ENCODE measurements around the gene ROBO1. TPM values are rescaled to one million over a fixed set of nuclear protein-coding genes. Genes with fewer than 3 reads are reported as not detected.

ROBO1 gene
- total RNA-seq, 1 donor from 2014 or later: 19.4 TPM

GRCh38 chr3:78927759-78928158, 840.0 kb downstream of the ROBO1 start:
- H3K4me3 ChIP-seq (ENCODE audit: low read depth, low read length): no peak overlapping the region
- TF ChIP-seq, protein P1, sequence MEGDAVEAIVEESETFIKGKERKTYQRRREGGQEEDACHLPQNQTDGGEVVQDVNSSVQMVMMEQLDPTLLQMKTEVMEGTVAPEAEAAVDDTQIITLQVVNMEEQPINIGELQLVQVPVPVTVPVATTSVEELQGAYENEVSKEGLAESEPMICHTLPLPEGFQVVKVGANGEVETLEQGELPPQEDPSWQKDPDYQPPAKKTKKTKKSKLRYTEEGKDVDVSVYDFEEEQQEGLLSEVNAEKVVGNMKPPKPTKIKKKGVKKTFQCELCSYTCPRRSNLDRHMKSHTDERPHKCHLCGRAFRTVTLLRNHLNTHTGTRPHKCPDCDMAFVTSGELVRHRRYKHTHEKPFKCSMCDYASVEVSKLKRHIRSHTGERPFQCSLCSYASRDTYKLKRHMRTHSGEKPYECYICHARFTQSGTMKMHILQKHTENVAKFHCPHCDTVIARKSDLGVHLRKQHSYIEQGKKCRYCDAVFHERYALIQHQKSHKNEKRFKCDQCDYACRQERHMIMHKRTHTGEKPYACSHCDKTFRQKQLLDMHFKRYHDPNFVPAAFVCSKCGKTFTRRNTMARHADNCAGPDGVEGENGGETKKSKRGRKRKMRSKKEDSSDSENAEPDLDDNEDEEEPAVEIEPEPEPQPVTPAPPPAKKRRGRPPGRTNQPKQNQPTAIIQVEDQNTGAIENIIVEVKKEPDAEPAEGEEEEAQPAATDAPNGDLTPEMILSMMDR (conservative IDR thresholded peaks at IDR 0.05; ENCODE audit: low read depth, low read length): no peak
- DNase-seq (ENCODE audit: low read depth): no peak

DNA sequence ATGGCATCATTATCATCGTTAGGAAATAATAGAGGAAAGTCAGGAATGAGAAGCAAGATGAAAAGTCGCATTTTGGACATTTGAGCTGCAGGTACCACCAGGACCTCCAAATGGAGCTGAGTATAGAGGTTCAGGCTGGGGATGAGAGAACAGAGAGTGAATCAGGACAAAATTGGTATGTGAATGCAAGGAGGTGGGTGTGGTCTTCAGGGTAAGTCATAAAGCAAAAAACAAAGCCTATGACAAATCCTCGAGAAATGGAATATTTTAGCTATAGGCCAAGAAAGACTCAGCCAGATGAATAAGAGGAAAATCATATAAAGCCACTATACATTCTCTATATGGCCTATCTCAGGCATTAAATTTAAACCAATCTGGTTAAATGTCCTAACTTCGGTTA, 841.3 kb downstream of the ROBO1 start:
- DNase-seq (ENCODE audit: low read depth): no peak
- TF ChIP-seq, protein P1 (conservative IDR thresholded peaks at IDR 0.05; ENCODE audit: low read depth, low read length): no peak
- H3K4me3 ChIP-seq (ENCODE audit: low read depth, low read length): no peak overlapping the region

- no peak overlapping the region for H3K4me3 ChIP-seq (ENCODE audit: low read depth, low read length)
- no peak for DNase-seq (ENCODE audit: low read depth)
- TF ChIP-seq, protein P1 (conservative IDR thresholded peaks at IDR 0.05; ENCODE audit: low read depth, low read length): no peak
Measured at GRCh38 chr3:78924711-78925110, 843.1 kb downstream of the ROBO1 start.

DNA sequence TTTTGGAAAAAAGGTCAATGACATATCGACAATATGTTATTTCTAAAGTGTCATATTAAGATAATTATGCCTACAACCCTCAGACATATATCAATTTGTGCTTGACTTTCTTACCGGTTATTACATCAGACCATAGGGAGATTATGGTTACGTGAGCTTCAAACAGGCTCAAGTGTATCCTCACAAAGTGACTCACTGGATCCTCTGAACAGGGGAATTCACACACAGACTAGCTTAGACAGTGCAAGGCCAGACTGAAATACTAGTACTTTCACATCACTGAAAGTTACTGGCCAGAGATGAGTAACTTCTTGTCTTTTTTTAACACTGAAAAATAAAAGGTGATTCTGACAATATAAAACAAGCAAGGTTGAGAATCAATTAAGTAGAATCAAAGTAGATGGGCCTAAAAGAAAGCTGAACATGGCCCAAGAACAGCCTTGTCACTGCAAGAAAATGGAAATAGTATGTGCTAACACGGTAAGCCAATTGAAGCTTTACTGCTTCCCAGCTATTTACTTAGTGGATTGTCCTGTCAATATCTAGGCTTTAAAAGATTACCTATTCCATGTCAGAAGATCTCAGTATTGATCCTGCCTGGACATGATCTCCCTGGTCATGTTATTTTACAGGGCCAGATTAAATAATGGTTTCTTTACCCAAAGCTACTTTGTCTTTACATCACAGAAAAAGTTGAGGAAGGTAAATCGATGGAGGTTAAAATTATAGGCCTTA, 848.6 kb downstream of the ROBO1 start:
- no peak for DNase-seq (ENCODE audit: low read depth)
- TF ChIP-seq, protein P1 (conservative IDR thresholded peaks at IDR 0.05; ENCODE audit: low read depth, low read length): no peak
- no peak overlapping the region for H3K4me3 ChIP-seq (ENCODE audit: low read depth, low read length)

DNA sequence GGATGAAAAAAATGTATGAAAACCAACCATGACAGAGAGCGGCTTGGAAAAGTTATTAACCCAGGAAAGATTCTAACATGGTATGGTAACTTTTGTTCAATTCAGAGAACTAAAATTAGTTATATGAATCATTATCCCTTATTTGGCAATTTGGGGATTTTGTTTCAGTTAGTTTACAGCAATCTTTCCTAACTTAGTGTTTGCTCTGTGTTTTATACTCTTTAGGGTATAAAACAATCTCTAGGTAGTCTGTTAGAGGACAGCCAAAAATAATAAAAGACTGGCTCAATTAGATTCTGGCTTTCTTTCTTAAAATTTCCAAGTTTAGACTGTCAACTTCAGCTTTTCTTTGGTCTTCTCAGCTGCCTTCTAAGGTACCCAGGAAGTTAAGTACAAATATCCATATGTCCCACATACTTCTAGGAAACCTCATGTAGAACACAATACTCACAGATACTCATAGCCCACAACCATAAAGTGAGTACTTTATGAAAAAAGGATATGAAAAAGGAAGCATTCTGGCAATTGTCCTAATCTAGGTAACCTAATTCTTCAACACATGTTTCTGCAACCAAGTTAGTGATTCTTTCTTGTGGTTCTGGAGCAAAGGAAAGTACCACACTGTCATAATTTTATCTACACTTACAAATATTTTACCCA, 849.3 kb downstream of the ROBO1 start:
- TF ChIP-seq, protein P1 (conservative IDR thresholded peaks at IDR 0.05; ENCODE audit: low read depth, low read length): no peak
- no peak overlapping the region for H3K4me3 ChIP-seq (ENCODE audit: low read depth, low read length)
- DNase-seq (ENCODE audit: low read depth): no peak

DNA sequence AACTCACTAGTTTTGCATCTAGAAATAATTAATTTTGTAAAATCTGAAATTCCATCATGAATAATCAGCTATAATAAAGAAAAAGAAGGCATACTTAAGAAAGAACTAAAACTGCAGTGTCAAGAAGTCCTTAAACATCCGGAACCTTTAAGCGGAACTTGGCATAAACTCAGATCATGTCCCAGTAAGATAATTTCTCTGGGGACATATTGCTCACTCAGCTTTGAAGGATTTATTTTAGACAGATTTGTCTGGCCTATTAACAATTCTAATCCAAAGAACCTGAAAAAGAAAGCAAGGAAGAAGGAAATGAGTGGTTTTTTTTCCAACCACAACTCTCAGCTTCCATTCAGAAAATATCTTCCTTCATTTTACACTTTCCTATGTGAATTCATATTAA, 850.3 kb downstream of the ROBO1 start:
- TF ChIP-seq, protein P1 (conservative IDR thresholded peaks at IDR 0.05; ENCODE audit: low read depth, low read length): no peak
- H3K4me3 ChIP-seq (ENCODE audit: low read depth, low read length): no peak overlapping the region

More for the DNA sequence above, 850.3 kb downstream of the ROBO1 start:
- DNase-seq (ENCODE audit: low read depth): no peak

All from epithelial cell of proximal tubule (primary cell).